WTC11 (cell line): ENCODE results near the gene CDC25A. TPM values are rescaled to one million over a fixed set of nuclear protein-coding genes. Genes with fewer than 3 reads are reported as not detected.

Source experiments
- AR ChIP-seq: fragments of 250-450 bp; sonication (Bioruptor Pico); IDR thresholded peaks from 2 replicates; pipeline ENCODE4 v1.9.0; 2021; ENCODE audit warnings: mild to moderate bottlenecking
- HMGXB4 ChIP-seq: sonication (generic); formaldehyde crosslinking; IDR thresholded peaks from 2 replicates; pipeline ENCODE4 v1.8.1; 2023; ENCODE audit warnings: mild to moderate bottlenecking, moderate library complexity, missing genetic modification reagents
- IRF2 ChIP-seq: sonication (generic); formaldehyde crosslinking; IDR thresholded peaks from 2 replicates; pipeline ENCODE4 v1.8.0; 2022; ENCODE audit warnings: low read depth, missing genetic modification reagents, borderline replicate concordance
- JAZF1 ChIP-seq: fragments of 250-450 bp; sonication (Bioruptor Pico); IDR thresholded peaks from 2 replicates; pipeline ENCODE4 v1.9.0; 2021; ENCODE audit warnings: moderate library complexity, mild to moderate bottlenecking, inconsistent platforms
- MYBL2 ChIP-seq: sonication (generic); formaldehyde crosslinking; IDR thresholded peaks from 2 replicates; pipeline ENCODE4 v1.8.1; 2023; ENCODE audit warnings: mild to moderate bottlenecking, moderate library complexity, missing genetic modification reagents
- NR1H2 ChIP-seq: sonication (generic); formaldehyde crosslinking; IDR thresholded peaks from 2 replicates; pipeline ENCODE4 v1.9.0; 2021; ENCODE audit warnings: mild to moderate bottlenecking, moderate library complexity, missing genetic modification reagents
- PREB ChIP-seq: sonication (generic); formaldehyde crosslinking; IDR thresholded peaks from 2 replicates; pipeline ENCODE4 v1.8.1; 2022; ENCODE audit warnings: mild to moderate bottlenecking, missing genetic modification reagents, moderate library complexity, borderline replicate concordance
- STAT6 ChIP-seq: sonication (generic); formaldehyde crosslinking; conservative IDR thresholded peaks from 2 replicates; pipeline ENCODE4 v1.8.1; 2023; ENCODE audit warnings: mild to moderate bottlenecking, low read depth, missing genetic modification reagents, moderate library complexity
- TCF7 ChIP-seq: sonication (generic); formaldehyde crosslinking; IDR thresholded peaks from 2 replicates; pipeline ENCODE4 v1.8.0; 2022; ENCODE audit warnings: mild to moderate bottlenecking, low read depth, missing genetic modification reagents, moderate library complexity
- ZBTB21 ChIP-seq: sonication (generic); formaldehyde crosslinking; IDR thresholded peaks from 2 replicates; pipeline ENCODE4 v1.8.1; 2023; ENCODE audit warnings: mild to moderate bottlenecking, missing genetic modification reagents, borderline replicate concordance
- ZBTB43 ChIP-seq: sonication (generic); formaldehyde crosslinking; IDR thresholded peaks from 2 replicates; pipeline ENCODE4 v1.8.1; 2023; ENCODE audit warnings: mild to moderate bottlenecking, missing genetic modification reagents
- ZNF423 ChIP-seq: fragments of 250-450 bp; sonication (Bioruptor Pico); IDR thresholded peaks from 2 replicates; pipeline ENCODE4 v2.1.2; 2022; ENCODE audit warnings: mild to moderate bottlenecking, moderate library complexity
- total RNA-seq: library from RNA; stranded (reverse); gene quantifications from 3 replicates; pipeline ENCODE4 v1.2.3, GENCODE V29; 2021
- TF ChIP-seq, protein P1 (sequence below): sonication (generic); formaldehyde crosslinking; IDR thresholded peaks from 2 replicates; pipeline ENCODE4 v1.8.1; 2022; ENCODE audit warnings: low read depth, missing genetic modification reagents, borderline replicate concordance
- TF ChIP-seq, protein P2 (sequence below): sonication (generic); formaldehyde crosslinking; IDR thresholded peaks from 2 replicates; pipeline ENCODE4 v1.8.1; 2023; ENCODE audit warnings: mild to moderate bottlenecking, missing genetic modification reagents, borderline replicate concordance

Gene CDC25A
- total RNA-seq, 1 experiment from 2014 or later: 57.6 TPM

DNA sequence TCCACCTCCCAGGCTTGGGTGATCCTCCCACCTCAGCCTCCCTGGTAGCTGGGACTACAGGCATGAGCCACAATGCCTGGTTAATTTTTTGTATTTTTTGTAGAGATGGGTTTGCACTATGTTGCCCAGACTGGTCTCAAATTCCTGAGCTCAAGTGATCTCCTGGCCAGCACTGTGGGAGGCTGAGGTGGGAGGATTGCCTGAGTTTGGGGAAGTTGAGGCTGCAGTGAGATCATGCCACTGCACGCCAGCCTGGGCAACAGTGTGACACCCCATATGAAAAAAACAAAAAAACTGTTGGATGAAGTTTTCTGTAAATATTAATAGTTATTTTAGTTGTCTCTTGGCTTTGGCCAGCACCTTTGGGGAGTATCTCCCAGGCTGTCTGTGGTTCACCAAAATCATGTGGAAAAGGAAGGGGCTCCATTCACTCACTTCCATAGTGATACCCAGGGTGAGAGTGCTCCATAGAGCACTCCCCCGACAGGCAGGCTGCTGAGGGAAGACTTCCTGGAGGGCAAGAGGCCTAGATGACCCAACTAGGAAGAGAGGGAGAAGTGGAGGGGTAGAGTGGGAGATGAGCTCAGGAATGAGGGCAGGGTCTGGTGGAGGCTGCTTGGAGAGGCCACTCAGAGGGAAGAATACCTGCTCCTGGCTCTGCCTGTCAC is 47.1 kb downstream of the CDC25A start (continued):
- TF ChIP-seq STAT6 (CRISPR knock-in tag) (no peak), IRF2 (CRISPR knock-in tag) (no peak), HMGXB4 (CRISPR knock-in tag) (no peak), ZNF423 (CRISPR knock-in tag) (no peak), JAZF1 (no peak), MYBL2 (CRISPR knock-in tag) (no peak), NR1H2 (CRISPR knock-in tag) (no peak), ZBTB21 (CRISPR knock-in tag) (no peak), ZBTB43 (CRISPR knock-in tag) (no peak), PREB (CRISPR knock-in tag) (no peak), TCF7 (CRISPR knock-in tag) (no peak), AR (CRISPR knock-in tag) (no peak)
- TF ChIP-seq, protein P1, sequence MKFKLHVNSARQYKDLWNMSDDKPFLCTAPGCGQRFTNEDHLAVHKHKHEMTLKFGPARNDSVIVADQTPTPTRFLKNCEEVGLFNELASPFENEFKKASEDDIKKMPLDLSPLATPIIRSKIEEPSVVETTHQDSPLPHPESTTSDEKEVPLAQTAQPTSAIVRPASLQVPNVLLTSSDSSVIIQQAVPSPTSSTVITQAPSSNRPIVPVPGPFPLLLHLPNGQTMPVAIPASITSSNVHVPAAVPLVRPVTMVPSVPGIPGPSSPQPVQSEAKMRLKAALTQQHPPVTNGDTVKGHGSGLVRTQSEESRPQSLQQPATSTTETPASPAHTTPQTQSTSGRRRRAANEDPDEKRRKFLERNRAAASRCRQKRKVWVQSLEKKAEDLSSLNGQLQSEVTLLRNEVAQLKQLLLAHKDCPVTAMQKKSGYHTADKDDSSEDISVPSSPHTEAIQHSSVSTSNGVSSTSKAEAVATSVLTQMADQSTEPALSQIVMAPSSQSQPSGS: no peak
- TF ChIP-seq, protein P2, sequence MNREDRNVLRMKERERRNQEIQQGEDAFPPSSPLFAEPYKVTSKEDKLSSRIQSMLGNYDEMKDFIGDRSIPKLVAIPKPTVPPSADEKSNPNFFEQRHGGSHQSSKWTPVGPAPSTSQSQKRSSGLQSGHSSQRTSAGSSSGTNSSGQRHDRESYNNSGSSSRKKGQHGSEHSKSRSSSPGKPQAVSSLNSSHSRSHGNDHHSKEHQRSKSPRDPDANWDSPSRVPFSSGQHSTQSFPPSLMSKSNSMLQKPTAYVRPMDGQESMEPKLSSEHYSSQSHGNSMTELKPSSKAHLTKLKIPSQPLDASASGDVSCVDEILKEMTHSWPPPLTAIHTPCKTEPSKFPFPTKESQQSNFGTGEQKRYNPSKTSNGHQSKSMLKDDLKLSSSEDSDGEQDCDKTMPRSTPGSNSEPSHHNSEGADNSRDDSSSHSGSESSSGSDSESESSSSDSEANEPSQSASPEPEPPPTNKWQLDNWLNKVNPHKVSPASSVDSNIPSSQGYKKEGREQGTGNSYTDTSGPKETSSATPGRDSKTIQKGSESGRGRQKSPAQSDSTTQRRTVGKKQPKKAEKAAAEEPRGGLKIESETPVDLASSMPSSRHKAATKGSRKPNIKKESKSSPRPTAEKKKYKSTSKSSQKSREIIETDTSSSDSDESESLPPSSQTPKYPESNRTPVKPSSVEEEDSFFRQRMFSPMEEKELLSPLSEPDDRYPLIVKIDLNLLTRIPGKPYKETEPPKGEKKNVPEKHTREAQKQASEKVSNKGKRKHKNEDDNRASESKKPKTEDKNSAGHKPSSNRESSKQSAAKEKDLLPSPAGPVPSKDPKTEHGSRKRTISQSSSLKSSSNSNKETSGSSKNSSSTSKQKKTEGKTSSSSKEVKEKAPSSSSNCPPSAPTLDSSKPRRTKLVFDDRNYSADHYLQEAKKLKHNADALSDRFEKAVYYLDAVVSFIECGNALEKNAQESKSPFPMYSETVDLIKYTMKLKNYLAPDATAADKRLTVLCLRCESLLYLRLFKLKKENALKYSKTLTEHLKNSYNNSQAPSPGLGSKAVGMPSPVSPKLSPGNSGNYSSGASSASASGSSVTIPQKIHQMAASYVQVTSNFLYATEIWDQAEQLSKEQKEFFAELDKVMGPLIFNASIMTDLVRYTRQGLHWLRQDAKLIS: no peak
